Forelimb muscle (tissue), 1 donor: Measurements from ENCODE around the gene ESRRA. TPM values are rescaled to one million over a fixed set of nuclear protein-coding genes. Genes with fewer than 3 reads are reported as not detected.

Experiments used
- DNase-seq: peaks from one replicate; pipeline ENCODE4 v3.0.0-alpha.2; 2013; ENCODE audit warnings: low read depth
- polyA plus RNA-seq: library from polyadenylated mRNA; unstranded; fragments of 120-200 nt; gene quantifications from one replicate; pipeline ENCODE4 v1.2.1, GENCODE V29; 2013; ENCODE audit not compliant: insufficient read length

The ESRRA gene
- polyA plus RNA-seq, 1 donor: 35.5 TPM

- no peak for DNase-seq
Measured at GRCh38 chr11:64331569-64332371, 26.4 kb downstream of the ESRRA start.

GRCh38 chr11:64333556-64333955 lies 28.2 kb downstream of the ESRRA start:
- no peak for DNase-seq

- DNase-seq: no peak
Measured at GRCh38 chr11:64334764-64335735, 29.7 kb downstream of the ESRRA start.

- DNase-seq: no peak
Measured at GRCh38 chr11:64337538-64338249, 32.4 kb downstream of the ESRRA start.

GRCh38 chr11:64338716-64339115 lies 33.4 kb downstream of the ESRRA start:
- DNase-seq: no peak

- DNase-seq: no peak
Measured at GRCh38 chr11:64339286-64339685, 34.0 kb downstream of the ESRRA start.

GRCh38 chr11:64339754-64340408 lies 34.6 kb downstream of the ESRRA start, which contains the start of gene CCDC88B:
Gene CCDC88B (plus strand): TSS chr11:64340204. CDS start chr11:64340267, 63 bp downstream.
- DNase-seq: no peak

- DNase-seq: no peak
Measured at GRCh38 chr11:64340671-64341335, 35.5 kb downstream of the ESRRA start.

- DNase-seq: no peak
Measured at GRCh38 chr11:64341429-64341828, 36.1 kb downstream of the ESRRA start.

GRCh38 chr11:64341851-64342791 lies 36.8 kb downstream of the ESRRA start:
- no peak for DNase-seq

GRCh38 chr11:64342869-64343745 lies 37.8 kb downstream of the ESRRA start:
- no peak for DNase-seq

GRCh38 chr11:64343767-64344559 lies 38.6 kb downstream of the ESRRA start:
- DNase-seq: no peak

- DNase-seq: no peak
Measured at GRCh38 chr11:64344787-64345186, 39.5 kb downstream of the ESRRA start.

- no peak for DNase-seq
Measured at GRCh38 chr11:64347193-64347867, 42.0 kb downstream of the ESRRA start.

GRCh38 chr11:64348383-64349024 lies 43.2 kb downstream of the ESRRA start:
- DNase-seq: no peak

GRCh38 chr11:64349025-64349387 lies 43.7 kb downstream of the ESRRA start:
- no peak for DNase-seq

GRCh38 chr11:64349404-64349803 lies 44.1 kb downstream of the ESRRA start:
- DNase-seq: no peak
